GM21381 (cell line): ENCODE data around the gene SPON1.
"Not testable (repeated sequence)": the region's sequence is repeated elsewhere in the genome, so short reads cannot be mapped to it uniquely, and the experiment has no call there.

Experiments used
- ATAC-seq: cut with Tn5 transposase; IDR thresholded peaks from one replicate; pipeline ENCODE4 v1.9.1; 2021; ENCODE audit warnings: mild to moderate bottlenecking, moderate library complexity; ENCODE audit not compliant: unreplicated experiment

The SPON1 gene

DNA sequence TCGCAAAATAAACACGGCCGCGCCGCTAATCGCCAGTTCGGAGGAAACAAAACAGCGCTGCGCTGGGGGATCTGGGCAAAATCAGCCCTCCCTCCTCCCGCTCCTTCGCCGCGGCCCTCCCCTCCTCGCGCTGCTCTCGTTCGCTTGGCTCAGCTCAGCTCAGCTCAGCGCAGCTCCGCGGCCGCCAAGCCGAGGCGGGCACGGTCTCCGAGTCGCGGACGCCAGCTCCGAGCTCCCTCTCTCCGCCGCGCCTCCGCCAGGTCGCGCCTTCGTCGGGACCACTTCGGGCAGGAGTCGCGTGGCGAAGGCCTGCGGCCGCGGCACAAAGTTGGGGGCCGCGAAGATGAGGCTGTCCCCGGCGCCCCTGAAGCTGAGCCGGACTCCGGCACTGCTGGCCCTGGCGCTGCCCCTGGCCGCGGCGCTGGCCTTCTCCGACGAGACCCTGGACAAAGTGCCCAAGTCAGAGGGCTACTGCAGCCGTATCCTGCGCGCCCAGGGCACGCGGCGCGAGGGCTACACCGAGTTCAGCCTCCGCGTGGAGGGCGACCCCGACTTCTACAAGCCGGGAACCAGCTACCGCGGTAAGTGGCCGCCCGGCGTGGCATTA is at the start of gene SPON1:
SPON1 (plus strand) TSS at position 162 of the 607 bp plus-strand sequence; CDS start at position 344, 182 bp downstream.
- no peak for ATAC-seq

GRCh38 chr11:13917264-13917663 is 45.3 kb upstream of the SPON1 start:
- no peak for ATAC-seq

- no peak for ATAC-seq
These were observed 44.6 kb upstream of the SPON1 start for GRCh38 chr11:13917904-13918303.

GRCh38 chr11:13920756-13921155 is 41.8 kb upstream of the SPON1 start:
- ATAC-seq, result no peak

DNA sequence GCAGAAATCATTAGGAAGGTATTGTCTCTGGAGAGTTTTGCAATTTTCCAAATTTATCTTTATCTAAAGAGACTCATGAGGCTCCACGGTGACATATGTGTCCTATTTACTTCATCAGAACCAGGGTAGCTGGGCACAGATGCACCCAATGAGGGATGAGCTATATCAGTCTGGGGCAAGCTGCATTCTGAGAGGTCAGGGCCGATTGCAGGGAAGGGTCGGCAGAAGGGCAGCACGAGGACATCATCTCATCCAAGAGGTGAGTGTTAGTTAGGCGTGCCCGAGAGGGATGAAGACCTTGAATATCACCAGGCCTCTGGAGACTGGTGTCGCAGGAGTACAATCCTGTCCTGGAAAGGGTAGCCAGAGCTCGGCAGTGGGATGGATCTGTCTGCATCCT is 41.0 kb upstream of the SPON1 start:
- ATAC-seq, result no peak

DNA sequence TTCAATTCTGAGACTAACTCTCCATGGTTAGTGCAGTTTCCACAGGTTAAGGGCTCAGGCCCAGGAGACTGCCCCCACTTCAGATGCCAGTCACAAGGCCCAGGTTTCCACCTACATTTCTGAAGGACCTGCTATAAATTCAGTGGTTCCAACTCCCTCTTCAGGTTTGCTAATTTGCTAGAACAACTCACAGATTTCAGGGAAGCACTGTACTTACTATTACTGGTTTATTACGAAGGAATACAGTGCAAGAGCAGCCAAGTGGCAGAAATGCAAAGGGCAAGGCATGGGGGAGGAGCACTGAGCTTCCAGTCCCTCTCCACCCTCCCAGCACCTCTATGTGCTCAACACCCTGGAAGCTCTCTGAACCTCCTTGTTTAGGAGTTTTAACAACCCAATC is 39.3 kb upstream of the SPON1 start:
- ATAC-seq, result no peak

DNA sequence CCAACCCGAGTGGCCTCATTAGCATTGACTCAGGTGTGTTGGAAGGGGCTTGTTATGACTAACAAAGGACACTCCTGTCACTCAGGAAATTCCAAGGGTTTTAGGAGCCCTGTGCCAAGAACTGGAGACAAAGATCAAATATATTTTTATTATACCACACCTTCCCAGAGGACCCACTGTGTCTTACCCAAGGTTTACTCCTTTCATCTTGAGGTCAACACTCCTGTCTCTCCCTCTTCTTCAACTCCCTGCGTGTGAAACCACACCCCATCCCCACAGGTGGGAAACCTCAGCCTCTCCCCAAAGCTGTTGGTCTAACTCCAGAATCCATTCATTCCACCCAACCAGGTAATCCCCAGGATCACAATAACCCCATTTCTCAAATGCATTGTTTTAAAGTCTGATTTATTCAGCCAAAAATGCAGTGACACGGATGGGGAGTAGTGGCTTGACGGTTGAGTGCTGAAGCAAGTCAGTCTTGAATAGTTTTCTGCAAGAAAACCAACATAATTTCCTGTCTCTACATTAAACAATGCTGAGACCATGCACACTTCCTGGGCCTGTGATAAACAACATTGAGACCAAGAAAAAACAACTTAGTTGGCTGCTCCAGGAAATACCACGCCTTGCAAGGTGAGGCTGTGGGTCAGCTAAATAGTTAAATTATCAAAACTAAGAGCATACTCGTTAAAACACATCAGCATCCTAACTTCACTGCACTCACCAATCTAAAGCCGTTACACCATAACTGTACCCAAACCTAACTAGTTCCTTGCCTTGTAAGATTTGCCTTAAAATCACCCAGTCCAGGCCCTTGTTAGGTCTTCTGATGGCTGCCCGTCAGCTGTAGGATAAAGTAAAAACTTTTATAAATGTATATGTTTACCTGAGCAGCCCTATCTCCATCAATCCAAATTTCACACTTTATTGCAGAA is 38.5 kb upstream of the SPON1 start:
- ATAC-seq, result no peak

GRCh38 chr11:13924801-13925327 is 37.7 kb upstream of the SPON1 start:
- no peak for ATAC-seq

DNA sequence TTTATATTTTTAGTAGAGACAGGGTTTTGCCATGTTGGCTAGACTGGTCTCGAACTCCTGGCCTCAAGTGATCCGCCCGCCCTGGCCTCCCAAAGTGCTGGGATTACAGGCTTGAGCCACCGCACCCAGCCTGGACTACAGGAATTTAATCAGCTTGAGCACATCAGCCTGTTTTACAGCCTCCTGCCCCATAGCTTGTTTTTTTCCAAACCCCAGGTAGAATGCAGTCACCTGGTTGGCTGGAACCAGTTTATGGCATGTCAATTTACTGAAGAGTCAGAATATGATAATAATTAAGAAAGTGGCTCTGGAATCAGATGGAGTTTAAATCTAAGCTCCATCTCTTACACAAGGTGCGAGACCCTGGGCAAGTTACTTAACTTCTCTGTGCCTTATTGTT is 36.2 kb upstream of the SPON1 start:
- ATAC-seq, result not testable (repeated sequence)

GRCh38 chr11:13926981-13927380 is 35.5 kb upstream of the SPON1 start:
- ATAC-seq, result no peak

GRCh38 chr11:13927481-13927880 is 35.0 kb upstream of the SPON1 start:
- no peak for ATAC-seq

DNA sequence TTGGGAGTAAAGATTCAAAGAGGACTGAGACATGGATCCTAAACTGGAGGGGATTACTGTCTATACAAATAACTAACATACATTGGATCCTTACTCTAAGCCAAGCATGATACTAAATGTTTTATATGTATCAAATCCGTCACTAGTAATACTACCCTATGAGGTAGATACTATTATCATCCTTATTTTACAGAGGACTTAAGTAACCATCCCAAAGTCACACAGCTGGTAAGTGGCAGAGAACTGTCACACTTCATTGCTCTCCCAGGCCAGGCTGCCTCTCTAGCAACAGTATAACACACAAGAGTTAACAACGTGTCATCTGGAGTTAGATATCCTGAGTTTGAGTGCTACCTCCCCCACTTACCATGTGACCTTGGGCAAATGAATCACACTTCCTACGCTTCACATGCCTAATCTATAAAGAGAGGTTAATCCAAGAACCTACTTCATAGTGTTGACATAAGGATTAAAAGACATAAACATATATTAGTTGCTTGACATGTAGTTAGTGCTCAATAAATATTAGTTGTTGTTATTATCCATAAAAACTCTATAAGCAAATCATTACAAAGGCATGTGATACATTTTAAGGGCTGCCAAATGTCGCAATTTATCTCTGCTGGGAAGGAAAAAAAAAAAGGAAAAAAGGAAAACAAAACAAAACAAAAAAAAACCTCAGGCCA is 33.8 kb upstream of the SPON1 start:
- ATAC-seq, result no peak

DNA sequence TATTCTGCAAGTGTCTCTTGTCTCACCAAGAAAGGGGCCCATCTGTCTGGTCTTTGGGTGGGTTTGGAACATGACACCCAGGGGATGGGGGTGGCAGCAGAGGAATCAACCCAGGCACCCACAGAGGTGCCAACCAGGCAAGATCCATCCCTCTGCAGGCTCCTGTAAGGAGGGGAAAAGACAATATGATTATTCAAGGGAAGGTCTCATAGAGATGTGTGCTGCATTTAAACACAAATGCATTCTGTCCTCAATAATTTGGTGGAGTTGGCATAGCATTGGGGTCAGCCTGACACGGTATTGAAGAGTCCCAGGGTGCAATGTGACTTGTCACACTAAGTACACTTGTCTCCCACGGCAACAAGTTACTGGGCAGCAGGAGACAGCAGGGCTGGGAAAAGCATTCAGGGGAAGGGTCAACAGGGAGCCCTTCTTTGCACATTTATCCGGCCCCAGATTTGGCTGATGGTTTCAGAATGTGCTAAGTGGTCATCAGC is 33.1 kb upstream of the SPON1 start:
- ATAC-seq, result no peak

DNA sequence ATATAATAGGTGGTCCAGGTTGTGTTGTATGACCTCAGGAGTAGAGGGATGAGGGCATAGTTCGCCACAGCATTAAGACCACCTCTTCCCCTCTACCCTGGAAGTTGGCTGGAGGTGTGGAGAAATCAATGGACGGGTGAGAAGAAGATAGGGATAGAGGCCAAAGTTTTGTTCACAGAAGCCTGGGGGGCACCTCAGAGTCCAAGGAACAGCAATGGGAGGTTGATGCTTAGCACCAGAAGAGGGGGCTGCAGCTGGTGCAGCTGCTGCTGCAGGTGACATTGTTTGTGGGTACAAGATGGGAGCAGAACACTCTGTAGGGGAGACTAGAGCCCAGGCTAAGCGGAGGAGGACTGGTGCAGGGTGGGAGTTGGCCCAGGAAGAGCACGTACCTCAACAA is 31.2 kb upstream of the SPON1 start:
- no peak for ATAC-seq

GRCh38 chr11:13937154-13937553 is 25.4 kb upstream of the SPON1 start:
- not testable (repeated sequence) for ATAC-seq

DNA sequence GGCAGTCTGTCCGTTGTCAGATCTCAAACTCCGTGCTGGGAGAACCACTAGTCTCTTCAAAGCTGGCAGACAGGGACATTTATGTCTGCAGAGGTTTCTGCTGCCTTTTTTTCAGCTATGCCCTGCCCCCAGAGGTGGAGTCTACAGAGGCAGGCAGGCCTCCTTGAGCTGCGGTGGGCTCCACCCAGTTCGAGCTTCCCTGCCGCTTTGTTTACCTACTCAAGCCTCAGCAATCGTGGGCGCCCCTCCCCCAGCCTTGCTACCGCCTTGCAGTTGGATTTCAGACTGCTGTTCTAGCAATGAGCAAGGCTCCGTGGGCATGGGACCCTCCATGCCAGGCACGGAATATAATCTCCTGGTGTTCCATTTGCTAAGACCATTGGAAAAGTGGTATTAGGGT is 23.7 kb upstream of the SPON1 start:
- ATAC-seq, result not testable (repeated sequence)

DNA sequence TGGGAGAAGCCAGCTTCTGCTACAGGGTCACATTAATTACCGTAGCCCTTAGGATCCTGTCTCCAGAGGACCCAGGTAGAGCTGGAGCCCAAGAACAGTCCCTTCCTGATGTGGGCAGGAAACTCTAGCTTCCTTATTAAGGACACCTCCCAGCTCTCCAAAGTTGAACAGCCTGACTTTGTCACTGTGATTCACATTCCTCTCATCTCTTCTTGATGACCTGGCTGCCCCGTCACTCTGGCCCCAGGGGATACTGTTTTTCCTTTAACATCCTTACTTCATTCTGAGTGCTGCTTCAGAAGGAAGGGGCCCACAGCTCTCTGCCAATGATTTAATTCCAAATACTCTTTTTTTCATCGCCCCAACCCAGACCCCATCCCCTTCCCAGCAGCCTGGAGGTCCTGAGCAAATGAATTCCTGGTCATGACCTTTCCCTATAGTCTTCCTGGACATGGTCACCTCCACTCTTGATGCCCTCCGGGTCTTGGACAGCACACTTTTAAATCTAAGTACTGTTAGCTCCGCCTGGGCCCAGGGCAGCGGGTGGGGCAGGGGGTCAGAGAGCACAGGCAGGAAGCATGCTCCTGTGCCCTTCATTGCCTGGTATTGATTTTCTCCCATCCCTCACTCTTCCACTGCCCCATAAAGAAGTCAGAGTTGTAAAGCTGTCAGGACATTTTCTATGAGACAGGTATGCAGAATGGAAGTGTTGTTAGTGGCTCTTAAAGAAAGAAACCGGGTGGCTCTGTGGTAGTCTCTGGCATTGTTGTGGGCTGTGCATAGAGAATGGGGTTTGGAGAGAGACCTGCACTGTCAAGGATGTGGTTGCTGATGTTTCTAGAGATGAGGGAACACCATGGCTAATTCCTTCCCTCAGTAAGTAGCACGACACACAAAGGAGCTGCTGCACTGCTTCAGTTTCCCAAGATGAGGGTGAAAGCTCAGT is 22.3 kb upstream of the SPON1 start:
- ATAC-seq, result no peak

DNA sequence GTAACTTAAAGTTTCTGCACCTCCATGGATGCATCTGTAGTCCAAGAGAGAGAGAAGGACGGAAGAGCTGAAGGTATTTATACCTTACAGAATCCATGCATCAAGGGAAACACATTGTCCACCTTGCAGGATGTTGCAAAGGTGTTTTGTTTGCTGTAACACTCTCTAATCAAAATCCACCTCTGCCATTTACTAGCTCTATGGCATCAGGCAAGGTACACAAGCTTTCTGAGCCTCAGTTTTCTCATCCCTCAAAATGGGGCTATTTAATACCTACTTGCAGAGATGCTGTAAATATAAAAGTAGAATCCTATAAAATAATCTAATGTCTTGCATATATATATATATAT is 21.6 kb upstream of the SPON1 start:
- no peak for ATAC-seq

DNA sequence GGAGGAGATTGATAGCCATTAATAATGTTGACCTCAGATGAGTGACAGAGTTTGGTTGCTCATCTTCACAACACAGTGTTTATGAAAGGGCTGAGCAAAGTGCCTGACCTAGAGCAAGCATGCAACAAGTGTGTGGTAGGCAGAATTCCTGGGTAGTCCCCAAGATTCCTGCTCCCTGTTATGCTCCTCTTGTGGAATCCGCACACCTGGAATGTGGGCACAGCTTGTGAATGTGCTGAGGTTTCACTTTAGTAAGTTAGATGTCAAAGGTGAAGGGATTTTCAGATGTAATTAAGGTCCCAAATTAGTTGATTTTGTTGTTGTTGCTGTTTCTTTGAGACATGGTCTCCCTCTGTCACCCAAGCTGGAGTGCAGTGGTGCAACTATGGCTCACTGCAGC is 20.7 kb upstream of the SPON1 start:
- ATAC-seq, result no peak

- ATAC-seq, result no peak
These were observed 20.1 kb upstream of the SPON1 start for GRCh38 chr11:13942378-13942777.
